Measurements from ENCODE around the gene UGT2A3.

- TF ChIP-seq, protein P1, sequence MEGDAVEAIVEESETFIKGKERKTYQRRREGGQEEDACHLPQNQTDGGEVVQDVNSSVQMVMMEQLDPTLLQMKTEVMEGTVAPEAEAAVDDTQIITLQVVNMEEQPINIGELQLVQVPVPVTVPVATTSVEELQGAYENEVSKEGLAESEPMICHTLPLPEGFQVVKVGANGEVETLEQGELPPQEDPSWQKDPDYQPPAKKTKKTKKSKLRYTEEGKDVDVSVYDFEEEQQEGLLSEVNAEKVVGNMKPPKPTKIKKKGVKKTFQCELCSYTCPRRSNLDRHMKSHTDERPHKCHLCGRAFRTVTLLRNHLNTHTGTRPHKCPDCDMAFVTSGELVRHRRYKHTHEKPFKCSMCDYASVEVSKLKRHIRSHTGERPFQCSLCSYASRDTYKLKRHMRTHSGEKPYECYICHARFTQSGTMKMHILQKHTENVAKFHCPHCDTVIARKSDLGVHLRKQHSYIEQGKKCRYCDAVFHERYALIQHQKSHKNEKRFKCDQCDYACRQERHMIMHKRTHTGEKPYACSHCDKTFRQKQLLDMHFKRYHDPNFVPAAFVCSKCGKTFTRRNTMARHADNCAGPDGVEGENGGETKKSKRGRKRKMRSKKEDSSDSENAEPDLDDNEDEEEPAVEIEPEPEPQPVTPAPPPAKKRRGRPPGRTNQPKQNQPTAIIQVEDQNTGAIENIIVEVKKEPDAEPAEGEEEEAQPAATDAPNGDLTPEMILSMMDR (IDR thresholded peaks at IDR 0.05 in 4 of 5, conservative IDR thresholded peaks at IDR 0.05 in 1 of 5), result no peak
- TF ChIP-seq POLR2A (IDR thresholded peaks at IDR 0.05), result no peak
Observed at GRCh38 chr4:68985442-68985841, 33.8 kb upstream of the UGT2A3 start.

All from gastrocnemius medialis (tissue), 4 donors.